ENCODE data around the gene NELL1.

DNA sequence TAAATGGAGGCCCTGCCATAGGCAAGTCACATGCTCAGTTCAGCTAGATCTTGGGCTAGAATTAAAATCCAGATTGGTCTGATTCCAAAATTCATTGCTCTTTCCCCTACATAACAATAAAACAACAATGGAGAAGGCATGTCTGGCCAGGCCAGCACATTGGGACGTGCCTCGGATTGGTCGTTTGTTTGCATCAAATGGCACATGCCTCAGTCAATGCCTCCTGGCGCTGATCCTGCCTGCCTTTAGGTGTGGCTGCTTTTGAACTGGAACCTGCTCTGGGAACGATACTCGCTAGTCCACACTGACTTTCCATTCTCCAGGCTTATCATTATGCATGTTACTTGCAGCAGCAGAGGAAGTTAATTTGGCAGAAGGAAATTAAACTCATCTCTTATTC is 322.1 kb downstream of the NELL1 start:
- TF ChIP-seq POLR2A (IDR thresholded peaks at IDR 0.05) = no peak
- TF ChIP-seq CTCF (IDR thresholded peaks at IDR 0.05 in 4 of 5, conservative IDR thresholded peaks at IDR 0.05 in 1 of 5) = no peak
